ENCODE results near the gene IRF2.

Gene IRF2

GRCh38 chr4:184485279-184485678 is 10.9 kb upstream of the IRF2 start:
- TF ChIP-seq CTCF (IDR thresholded peaks at IDR 0.05): no peak

GRCh38 chr4:184481544-184481943 is 7.2 kb upstream of the IRF2 start:
- TF ChIP-seq CTCF (IDR thresholded peaks at IDR 0.05): no peak

GRCh38 chr4:184479516-184479950 is 5.2 kb upstream of the IRF2 start:
- TF ChIP-seq CTCF (IDR thresholded peaks at IDR 0.05): no peak

GRCh38 chr4:184477201-184477999 is 3.0 kb upstream of the IRF2 start:
- TF ChIP-seq CTCF (IDR thresholded peaks at IDR 0.05): no peak

GRCh38 chr4:184476695-184477094 is 2.3 kb upstream of the IRF2 start:
- no peak for TF ChIP-seq CTCF (IDR thresholded peaks at IDR 0.05)

GRCh38 chr4:184475498-184475897 is 1.1 kb upstream of the IRF2 start:
- TF ChIP-seq CTCF (IDR thresholded peaks at IDR 0.05): no peak

- no peak for TF ChIP-seq CTCF (IDR thresholded peaks at IDR 0.05)
These were observed 729 bp upstream of the IRF2 start for GRCh38 chr4:184475096-184475461.
